HG02623 (cell line): ENCODE results near the gene HOXA3.

Experiments used
- ATAC-seq: cut with Tn5 transposase; IDR thresholded peaks from one replicate; pipeline ENCODE4 v1.9.1; 2021; ENCODE audit warnings: moderate library complexity; ENCODE audit not compliant: unreplicated experiment

HOXA3 gene

DNA sequence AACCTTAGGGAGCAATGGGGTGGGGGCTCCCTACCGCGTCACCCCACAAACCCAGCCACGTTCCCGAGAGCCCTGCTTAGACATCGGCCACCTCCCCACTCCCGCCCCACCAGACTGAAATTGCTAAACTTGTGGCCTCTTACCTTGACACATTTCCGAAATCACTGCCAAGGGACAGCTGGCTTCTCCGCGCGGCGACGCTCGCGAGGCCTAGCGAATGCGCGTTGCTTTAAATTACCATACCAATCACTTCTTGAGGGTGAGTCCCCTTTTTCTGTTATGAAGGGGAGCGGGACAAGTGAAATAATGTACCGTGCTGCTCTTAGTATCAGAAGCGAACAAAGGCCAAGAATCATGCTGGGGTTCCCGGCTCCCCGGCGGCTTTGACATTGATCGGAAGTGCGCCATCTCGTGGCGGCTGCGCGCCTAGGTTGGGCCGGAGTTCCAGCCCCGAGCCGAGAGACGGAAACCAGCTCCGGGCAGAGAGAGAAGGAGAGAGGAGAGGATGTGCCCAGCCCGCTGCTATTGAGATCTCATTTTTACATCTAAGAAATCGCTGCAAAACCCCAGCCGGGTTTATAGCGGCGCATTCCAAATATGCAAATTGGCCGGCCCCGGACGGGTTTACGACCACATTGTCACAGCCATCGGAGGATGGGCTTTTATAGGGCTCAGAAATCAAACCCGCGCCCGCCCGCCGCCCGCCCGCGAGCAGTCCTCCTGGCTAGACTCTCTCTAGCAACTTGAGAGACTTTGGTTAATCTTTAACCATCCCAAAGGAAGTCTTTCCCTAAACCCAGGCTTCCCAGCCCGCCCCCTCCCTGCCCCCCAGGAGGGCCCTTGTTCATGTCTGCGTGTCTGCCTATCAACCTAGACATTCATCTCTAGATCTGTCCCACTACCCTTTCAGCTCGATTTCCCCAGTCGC lies 27.4 kb upstream of the HOXA3 start:
- no peak for ATAC-seq

DNA sequence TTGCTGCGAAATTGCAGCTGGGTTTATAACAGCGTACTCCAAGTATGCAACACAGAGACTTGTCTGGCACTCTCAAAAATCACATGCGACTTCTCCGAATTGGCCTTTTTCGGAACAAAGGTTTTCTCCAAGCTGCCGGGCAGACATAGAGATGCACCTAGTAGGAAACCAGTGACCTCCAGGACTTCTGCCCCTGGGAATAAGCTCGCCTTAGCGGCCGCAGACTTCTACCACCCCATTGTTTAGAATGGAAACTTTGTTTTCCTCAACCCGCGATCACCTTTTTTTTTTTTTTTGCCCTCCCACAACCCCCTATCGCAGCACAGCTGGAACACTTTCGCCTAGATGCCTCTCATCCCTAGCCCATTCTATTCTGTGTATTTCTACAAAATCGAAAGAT lies 26.6 kb upstream of the HOXA3 start:
- no peak for ATAC-seq

DNA sequence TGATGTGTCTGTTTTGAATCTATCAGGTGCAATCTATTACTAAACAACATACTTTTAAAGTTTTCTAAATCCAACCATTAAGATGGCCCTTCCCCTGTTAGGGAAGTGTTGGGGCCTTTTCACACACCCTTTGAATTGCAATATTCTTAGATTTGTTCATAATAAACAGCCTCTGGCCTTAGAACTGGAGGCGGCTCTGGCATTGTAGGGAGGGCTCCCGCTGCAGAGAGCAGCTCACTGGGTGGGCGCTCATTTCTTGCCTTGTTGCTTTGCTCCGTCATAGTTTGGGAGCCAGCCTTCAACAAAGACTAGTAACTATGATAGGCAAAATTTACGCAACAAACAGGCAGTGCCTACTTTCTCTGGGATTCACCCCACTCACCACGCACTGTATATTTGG lies 26.0 kb upstream of the HOXA3 start:
- ATAC-seq: no peak

DNA sequence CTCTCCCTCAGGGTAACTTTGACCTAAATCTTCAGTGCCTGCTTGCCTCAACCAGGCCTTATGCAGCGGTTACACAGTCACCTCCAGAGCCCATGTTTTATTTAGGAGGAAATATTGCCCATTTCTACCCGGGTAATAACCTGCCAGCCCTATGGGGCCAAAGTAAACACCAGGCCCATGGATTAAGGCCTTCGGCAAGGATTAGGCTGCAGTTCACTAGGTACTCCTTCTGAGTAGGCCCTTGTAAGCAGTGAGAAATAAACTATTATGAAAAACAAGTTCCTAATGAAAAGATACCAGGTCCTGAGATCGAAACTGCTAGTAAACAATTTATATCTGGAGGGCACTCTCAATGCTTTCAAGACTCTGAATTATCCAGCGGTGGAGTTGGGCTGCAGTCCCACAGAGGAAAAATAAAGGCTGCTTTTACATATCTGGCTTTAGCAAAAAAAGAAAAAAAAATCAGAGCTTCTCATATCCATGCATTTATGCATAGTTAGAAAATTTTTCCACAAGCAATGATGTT lies 25.5 kb upstream of the HOXA3 start:
- ATAC-seq: no peak

DNA sequence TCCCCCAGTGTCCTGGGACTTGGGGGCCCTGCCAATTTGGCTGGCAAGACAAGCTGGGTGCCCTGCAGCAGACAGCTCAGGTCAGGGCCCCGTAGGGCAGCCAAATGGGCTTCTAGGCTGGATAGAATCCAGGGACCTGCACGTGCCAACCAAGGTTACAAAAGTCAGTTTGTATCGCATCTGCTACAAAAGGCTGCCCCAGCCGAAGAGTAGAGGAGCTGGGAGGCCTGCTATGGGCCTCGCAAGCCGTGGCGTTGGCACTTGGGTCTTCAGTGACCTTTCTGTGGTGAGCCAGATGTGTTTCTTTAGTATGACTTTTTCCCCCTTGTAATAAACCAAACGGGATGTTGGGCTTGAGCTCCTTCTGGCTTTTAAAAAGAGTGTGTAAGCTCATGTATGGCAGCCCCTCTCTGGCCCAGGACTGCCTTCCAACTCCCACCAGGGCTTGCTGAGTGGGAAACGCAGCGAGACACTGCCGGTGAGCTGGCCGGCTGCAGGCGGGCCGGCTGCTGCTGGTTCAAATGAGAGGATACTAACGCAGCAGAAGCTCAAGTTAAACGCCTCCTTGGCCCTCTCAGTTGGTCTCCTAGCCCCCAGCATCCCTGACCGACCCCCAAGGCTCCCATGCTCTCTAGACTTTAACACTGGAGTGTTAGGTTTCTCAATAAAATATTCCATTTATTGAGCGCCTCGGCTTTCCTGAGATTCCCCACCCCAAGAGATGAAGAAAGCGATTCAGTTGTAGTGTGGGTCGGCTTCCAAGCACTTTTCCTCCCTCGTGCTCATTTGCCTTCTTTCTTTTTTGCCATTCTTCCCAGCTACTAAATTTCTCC lies 24.8 kb upstream of the HOXA3 start:
- no peak for ATAC-seq

DNA sequence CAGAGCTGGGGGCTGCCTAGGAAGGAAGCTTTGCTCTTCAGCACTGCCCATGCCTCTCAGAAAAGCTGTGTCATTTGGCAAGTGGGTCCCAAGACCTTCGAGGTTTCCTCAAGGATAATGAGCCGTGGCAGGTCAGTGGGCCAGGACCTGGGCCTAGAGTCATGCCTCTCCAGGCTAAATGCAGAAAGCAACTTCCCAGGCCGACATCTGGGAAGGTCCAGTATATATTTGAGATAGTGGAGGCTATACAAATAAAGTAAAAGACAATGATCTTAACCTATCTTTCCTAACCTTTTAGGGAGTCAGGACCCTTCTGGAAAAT lies 24.1 kb upstream of the HOXA3 start:
- no peak for ATAC-seq

DNA sequence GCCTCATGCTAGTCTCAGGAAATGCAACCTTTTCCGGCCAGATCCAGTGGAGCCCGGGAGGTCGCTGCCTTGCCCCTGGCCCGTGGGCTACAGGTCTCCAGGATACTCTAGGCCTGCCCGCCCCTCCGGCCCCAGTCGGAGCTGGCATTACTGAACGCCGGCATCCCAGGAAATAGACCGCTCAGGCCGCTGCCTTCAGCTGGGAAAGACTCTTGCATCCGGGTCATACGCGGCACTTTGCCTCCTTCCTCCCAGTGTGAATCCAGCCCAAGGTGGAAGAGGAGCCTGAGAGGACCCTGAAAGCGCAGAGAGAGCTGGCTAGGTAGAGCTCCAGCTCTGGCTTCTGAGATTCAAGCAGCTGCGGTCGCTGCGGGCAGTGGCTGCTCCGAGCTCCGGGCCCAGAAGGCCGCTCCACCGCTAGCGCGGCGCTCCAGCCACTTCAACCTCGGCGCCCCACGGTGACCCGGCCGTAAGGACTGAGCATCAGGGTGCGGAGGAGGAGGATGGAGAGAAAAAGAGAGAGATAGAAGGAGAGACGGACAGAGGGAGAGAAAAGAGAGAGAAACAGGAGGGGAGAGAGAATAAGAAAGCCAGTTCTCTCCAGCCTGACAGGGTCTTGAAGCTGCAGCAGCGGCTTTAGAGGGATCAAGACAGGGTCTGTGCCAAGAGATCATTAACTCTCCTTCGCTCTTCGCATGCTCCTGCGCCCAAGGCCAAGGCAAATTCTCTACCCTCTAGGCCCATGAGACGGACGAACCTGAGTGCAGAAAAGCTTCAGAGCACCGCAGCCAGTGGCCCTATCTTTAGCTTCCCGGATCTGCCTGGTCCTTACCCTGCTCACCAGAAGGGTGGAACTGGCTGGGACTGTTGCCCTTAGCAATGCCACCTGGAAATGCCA lies 23.5 kb upstream of the HOXA3 start:
- no peak for ATAC-seq

DNA sequence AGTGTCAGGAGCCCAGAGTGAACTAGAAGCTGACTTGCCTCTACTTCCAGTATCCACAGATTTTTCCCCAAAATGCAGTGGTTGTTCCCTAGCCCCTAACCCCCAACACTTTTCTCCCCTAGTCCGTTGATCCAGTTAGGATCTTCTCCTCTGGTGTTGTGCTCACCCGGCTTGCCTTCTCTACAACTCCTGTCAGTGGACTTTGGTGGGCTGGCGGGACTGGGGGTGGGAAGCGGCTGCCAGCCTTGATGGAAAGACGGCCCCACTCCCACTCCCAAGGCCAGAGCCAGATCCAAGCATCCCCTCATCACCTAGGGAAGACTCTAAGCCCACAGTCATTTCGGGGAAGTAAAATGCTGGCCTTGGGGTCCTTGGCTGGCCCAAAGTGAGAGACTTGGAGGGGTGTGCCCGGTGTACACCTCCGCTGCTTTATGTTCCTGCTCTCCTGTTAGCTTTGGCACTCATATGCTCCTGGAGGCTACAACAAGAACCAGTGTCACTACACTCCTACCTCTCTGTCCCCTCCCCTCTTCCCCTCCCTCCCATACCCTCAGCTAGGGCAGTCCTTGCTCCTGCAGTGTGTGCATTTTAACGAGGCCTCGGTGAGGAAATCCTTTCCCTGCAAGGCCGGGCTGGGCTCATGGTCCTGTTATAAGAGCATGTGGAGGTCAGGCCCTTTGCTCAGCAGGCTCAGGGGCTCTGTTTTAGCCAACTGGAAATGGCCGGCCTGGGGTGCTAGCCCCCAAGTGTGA lies 22.7 kb upstream of the HOXA3 start:
- ATAC-seq: no peak

DNA sequence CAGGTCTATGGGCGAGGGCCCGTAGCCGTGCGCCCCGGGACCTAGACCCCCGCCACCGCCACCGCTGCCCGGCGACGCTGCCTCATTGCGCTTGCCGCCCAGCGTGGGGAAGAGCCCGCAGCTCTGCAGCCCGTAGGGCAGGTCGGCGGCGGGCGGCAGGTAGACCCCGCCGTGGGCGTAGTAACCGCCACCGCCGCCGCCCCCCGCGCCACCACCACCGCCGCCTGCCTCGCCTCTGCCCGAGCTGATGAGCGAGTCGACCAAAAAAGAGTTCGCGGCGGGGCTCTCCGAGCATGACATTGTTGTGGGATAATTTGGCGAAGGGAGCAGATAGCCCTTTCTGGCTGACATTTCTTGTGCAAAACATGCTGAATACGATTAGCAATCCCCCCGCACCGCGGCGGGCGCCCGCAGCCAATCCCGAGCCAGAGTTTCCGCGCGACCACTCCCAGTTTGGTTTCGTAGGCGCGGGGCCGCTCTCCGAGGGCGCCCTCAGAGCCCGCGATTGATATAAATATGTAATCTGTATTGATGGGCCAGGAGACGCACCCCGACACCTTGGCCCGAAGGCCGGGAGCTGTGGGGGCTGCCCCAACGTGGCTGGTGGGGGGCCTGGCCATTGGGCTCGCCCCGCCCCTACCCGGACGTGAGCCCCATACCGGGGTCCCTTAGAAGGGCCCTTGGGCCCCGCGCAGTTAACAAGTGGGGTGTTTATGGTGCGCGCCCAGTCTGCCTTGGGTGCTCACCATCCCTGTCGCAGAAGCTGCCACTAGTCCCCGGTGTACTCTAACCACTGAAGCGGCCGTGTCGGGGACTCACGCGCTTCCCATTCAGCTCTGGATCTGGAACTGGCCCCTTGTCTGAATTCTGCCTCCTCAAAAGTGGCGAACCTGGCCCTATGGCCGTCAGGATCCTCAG lies 21.8 kb upstream of the HOXA3 start, which contains the start of gene HOXA10:
Gene HOXA10 (minus strand): TSS at position 365 of the 918 bp plus-strand sequence. CDS start 14 bp downstream, at position 351.
- ATAC-seq: no peak

DNA sequence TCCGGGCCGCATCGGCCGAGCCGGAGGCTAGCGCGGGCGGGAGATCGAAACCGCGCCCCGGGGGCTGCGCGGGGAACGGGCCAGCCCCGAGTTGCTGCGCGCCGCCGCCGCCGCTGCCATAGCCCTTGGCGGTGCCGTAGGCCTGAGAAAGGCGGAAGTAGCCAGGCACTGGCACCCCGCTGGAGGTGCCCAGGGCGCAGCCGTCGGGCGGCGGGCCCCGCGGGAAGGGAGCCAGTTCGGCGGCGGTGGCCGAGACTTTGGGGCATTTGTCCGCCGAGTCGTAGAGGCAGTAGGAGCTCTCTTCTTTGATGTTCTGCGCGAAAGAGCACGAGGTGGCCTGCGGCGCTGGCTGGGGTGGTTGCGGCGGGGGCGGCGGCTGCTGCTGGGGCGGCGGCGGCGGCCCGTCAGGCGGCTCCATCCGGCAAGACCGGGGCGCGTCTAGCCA lies 21.1 kb upstream of the HOXA3 start:
- no peak for ATAC-seq

DNA sequence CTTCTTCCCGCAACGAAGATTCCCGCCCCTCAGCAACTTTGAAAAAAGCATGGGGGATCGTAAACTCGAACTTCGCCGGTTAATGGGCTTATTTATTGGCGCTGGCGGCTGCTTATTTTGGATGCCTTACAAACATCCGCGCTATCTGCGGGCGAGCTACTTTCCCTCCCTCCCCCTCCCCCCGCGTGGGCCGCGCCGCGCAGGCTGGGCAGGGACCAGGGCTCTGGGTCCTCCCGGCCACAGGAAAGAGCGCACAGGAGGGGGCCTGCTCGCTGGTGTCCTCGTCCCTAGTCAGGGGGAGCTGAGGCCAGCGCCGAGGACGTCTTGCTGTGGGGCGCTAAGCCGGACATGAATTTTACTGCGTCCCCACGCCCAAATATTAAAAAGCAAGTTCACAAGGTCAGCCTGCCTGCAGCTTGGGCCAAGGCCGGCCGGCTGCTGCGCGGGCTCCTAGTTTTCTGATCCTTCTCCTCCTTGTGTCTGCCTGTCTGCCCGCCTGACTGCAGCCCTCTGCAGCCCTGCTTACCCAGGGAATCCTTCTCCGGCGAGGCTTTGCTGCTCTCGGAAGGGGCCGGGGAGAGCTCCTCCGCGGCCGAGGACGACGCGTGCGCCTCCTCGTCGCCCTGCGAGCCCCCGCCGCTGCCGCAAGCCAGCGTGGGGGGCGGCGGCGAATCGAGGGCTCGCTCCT lies 20.6 kb upstream of the HOXA3 start:
- ATAC-seq: no peak

DNA sequence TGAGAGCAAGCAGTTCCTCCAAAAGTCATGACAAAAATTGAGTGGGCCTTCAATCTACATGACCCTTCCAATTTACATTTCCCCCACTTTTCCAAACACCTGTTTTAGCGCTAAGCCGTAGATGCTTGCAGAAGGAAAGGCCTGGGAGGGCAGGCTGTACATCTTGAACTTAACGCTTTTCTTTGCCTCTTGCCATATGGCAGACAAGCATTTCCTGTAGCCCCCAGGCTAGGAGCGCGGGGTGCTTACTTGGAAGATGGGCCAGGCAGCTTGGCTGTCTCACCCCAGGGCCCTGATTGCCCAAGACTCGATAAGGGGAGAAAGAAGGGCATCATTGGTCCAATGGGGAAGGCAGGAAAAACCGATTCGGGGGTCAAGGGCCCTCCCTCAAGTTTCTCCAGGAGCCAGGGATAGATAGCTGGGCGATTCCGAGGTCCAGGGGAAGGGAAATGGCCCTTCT lies 20.0 kb upstream of the HOXA3 start:
- ATAC-seq: no peak

DNA sequence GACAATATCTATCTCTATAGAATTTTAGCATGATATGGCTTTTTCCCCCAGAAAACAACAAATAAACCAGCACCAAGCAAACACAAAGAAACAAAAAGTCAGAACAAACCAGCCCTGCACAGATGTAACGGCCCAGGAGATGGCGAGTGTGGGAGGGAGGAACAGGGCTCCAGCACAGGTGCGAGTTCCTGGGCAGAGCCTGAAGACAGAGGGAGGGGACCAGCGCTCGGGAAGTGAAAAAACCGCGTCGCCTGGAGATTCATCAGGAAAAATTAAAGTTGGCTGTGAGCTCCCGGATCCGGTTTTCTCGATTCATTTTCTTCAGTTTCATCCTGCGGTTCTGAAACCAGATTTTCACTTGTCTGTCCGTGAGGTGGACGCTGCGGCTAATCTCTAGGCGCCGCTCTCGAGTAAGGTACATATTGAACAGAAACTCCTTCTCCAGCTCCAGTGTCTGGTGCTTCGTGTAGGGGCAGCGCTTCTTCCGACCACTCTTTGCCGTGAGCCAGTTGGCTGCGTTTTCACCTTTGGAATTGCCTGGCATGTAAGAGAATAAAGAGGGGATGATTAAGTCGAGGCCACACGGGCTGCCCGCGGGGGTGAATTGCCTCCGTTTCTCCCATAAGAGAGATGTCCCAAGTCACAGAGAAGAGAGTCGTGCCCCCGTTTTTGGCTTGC lies 19.4 kb upstream of the HOXA3 start:
- no peak for ATAC-seq

DNA sequence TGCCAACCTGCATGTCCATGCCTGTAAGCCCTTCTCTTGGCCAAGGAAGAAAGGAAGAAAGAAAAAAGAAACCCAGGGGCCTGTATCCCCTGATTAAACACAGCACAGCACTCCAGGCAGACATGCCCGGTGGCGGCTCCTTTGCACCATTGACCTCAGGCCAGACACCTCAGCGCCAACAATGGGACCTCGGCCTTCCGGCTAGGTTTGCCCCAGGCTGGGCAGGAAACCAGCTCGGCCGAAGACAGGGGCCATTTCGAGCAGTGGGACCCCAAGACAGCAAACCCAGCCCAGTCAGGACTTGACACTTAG lies 18.9 kb upstream of the HOXA3 start:
- ATAC-seq: no peak

DNA sequence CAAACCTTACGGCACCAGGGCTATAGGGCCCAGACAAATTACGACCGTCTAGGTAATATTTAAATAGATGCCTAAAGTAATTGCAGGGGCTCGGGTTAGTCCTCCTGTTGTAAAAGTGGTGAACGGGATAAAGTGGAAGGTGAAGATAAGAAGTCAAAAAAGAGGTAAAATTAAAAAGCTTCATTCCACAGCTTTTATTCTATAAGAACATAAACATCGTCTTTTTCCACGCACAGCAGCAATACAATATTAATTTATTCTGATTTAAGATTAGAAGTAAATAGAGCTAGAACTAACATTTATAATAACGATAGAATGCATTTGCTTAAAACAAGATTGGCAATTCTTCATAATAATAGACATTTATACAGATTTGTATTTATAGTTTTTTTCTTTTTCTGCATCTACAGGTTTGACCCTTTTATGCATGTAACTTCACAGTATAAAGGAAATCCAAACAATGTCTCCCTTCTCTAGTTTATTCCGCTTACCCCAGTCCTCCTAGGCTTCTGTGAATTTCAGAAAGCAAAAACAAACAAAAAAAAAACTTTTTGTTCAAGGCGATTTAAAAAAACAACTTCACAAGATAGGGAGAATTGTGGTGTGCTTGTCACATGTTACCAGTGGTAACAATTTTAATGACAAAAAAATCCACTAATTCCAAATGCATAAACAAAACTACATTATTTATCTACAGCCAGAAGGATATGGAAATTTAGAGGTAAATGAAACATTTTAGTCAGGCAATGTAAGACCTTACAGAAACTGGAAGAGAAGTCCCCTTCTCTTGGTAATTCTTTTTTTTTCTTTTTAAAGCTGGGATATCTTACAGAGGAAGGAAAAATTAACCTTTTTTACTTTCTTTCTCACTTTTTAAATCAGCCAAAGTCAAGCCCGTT lies 18.3 kb upstream of the HOXA3 start:
- no peak for ATAC-seq

DNA sequence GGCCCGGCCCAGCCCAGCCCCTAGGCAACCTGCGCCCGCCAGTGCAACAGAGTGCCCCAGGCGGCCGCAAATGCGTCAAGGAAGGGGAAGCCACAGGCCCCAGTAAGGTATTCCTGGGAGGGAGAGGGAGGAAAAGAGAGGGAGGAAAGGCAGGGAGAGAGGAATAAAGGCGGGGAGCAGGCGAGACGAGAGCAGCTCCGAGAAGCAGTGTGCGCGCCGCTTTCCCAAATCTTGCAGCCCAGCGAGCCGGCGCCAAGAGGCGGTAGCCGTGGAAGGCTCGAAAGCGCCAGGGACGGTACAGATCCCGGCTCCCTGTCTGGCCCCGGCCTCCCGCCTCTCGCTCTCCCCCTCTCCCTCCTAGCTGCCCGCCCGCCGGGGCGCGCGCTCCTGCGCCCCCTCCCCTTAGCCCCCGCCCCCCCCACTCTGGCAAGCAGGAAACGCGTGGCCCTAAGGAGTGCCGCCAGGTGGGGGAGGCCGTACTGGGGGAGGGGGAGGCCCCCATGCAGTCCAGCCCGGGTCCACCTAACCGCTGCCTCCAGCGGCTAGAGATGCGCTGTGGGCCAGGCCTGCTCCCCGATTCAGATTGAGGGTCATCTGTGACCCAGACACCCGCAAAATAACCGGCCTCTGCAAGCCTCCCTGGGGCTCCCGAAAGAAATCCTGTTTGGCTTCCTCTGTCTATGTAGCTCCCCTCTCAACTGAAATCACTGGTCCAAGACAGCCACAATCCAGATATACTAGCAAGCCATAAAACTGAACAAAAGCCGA lies 17.5 kb upstream of the HOXA3 start:
- ATAC-seq: no peak
